GM12878 (cell line): ENCODE data around the gene LRRK1. TPM values are rescaled to one million over a fixed set of nuclear protein-coding genes. Genes with fewer than 3 reads are reported as not detected.

ENCODE experiments used
- ATAC-seq: fragments of 200-7000 bp; cut with Tn5 transposase; 3 replicates; pipeline ENCODE4 v1.9.1; 2020; ENCODE audit warnings: mild to moderate bottlenecking, moderate library complexity
- BruUV-seq: library from RNA; stranded (reverse); fragments of 400-500 nt; replicated peaks from 2 replicates; lab custom pipeline; 2021; lab: Mats Ljungman, UMichigan
- CTCF ChIA-PET: fragments of 300-600 bp; sonication (Branson Sonifier 250); formaldehyde crosslinking; extraction: SDS; loops from one replicate; lab custom pipeline; 2021; ENCODE audit warnings: inconsistent platforms; lab: Yijun Ruan, JAX
- POLR2A ChIA-PET: fragments of 350-600 bp; formaldehyde crosslinking; extraction: SDS; loops from one replicate; lab custom pipeline; 2021; ENCODE audit warnings: inconsistent platforms; lab: Charles Lee
- RAD21 ChIA-PET: fragments of 300-600 bp; sonication (Branson Sonifier 250); formaldehyde crosslinking; loops from one replicate; lab custom pipeline; 2023; ENCODE audit warnings: antibody characterized with exemption; ENCODE audit not compliant: unreplicated experiment; lab: Charles Lee
- SMC1A ChIA-PET: fragments of 300-600 bp; sonication (Branson Sonifier 250); formaldehyde crosslinking; loops from one replicate; lab custom pipeline; 2023; ENCODE audit not compliant: unreplicated experiment, uncharacterized antibody; lab: Charles Lee
- DNase-seq: peaks from one replicate; pipeline ENCODE4 v3.0.0-alpha.2; 2011; ENCODE audit warnings: low read depth, low spot score
- FAIRE-seq: peaks from 3 replicates; lab custom pipeline; 2011; peaks lifted over from hg19 to GRCh38; lab: Jason Lieb, UNC
- H2AFZ ChIP-seq: 2 replicates; pipeline ENCODE4 v1.6.0; 2011; ENCODE audit warnings: low read depth, low read length, control low read depth; ENCODE audit not compliant: control insufficient read depth
- H3K27ac ChIP-seq: 2 replicates; pipeline ENCODE4 v1.5.1; 2011; ENCODE audit warnings: control low read depth; ENCODE audit not compliant: control insufficient read depth, insufficient read depth
- H3K27me3 ChIP-seq, 2 experiments: replicated peaks in 1 of 2; 2 replicates each; pipeline versions ENCODE4 v1.6.0 to v1.6.1; 2011; ENCODE audit warnings: low read length in 1 of 2; ENCODE audit not compliant: control insufficient read depth in 2 of 2, insufficient read depth in 2 of 2
- H3K36me3 ChIP-seq, 2 experiments: 2 replicates each; pipeline ENCODE4 v1.5.1; 2011; ENCODE audit warnings: low read length in 1 of 2; ENCODE audit not compliant: control insufficient read depth in 2 of 2, insufficient read depth in 2 of 2
- H3K4me1 ChIP-seq: 2 replicates; pipeline ENCODE4 v1.6.1; 2011; ENCODE audit warnings: mild to moderate bottlenecking, low read length, moderate library complexity, mixed read lengths; ENCODE audit not compliant: control insufficient read depth, insufficient read depth
- H3K4me2 ChIP-seq: 2 replicates; pipeline ENCODE4 v1.6.0; 2011; ENCODE audit warnings: control low read depth; ENCODE audit not compliant: control insufficient read depth, insufficient read depth
- H3K4me3 ChIP-seq: fragments of 200-600 bp; sonication (generic); 2 replicates; pipeline ENCODE4 v1.5.1; 2016
- H3K79me2 ChIP-seq: 2 replicates; pipeline ENCODE4 v1.6.0; 2011; ENCODE audit warnings: low read length; ENCODE audit not compliant: control insufficient read depth, insufficient read depth
- H3K9ac ChIP-seq: 2 replicates; pipeline ENCODE4 v1.8.0; 2011; ENCODE audit warnings: low read length, control low read depth, mixed read lengths; ENCODE audit not compliant: control insufficient read depth, insufficient read depth
- H3K9me3 ChIP-seq: replicated peaks from 3 replicates; pipeline ENCODE4 v1.5.1; 2011; ENCODE audit warnings: mild to moderate bottlenecking, low read length; ENCODE audit not compliant: control insufficient read depth, insufficient read depth
- H4K20me1 ChIP-seq: 2 replicates; pipeline ENCODE4 v1.6.0; 2011; ENCODE audit not compliant: control insufficient read depth, insufficient read depth
- CBX5 ChIP-seq: sonication (generic); IDR thresholded peaks from 2 replicates; pipeline ENCODE4 v1.6.1; 2016; ENCODE audit warnings: low read depth, moderate library complexity, mild to moderate bottlenecking, inconsistent platforms
- DPF2 ChIP-seq: fragments of 450-650 bp; IDR thresholded peaks from 2 replicates; pipeline ENCODE4 v1.6.1; 2017; ENCODE audit warnings: mild to moderate bottlenecking
- ESRRA ChIP-seq: IDR thresholded peaks from 2 replicates; pipeline ENCODE4 v1.6.1; 2012; ENCODE audit warnings: mild to moderate bottlenecking, low read length, improper control_type of control experiment
- EZH2 ChIP-seq: IDR thresholded peaks from 2 replicates; pipeline ENCODE4 v1.6.1; 2012; ENCODE audit warnings: low read depth, mild to moderate bottlenecking, control low read depth, inconsistent platforms, low read length, borderline replicate concordance; ENCODE audit not compliant: control insufficient read depth
- GATAD2B ChIP-seq: fragments of 450-650 bp; conservative IDR thresholded peaks from 2 replicates; pipeline ENCODE4 v1.6.1; 2017; ENCODE audit warnings: low read depth, mild to moderate bottlenecking, moderate library complexity
- MYB ChIP-seq: fragments of 150-350 bp; IDR thresholded peaks from 2 replicates; pipeline ENCODE4 v1.6.1; 2014; ENCODE audit warnings: mild to moderate bottlenecking, low read depth, low read length, borderline replicate concordance
- SIX5 ChIP-seq: IDR thresholded peaks from 2 replicates; pipeline ENCODE4 v1.6.1; 2011; ENCODE audit warnings: mild to moderate bottlenecking, low read depth, low read length, moderate library complexity; ENCODE audit not compliant: severe bottlenecking
- SMARCA5 ChIP-seq: fragments of 450-650 bp; IDR thresholded peaks from 2 replicates; pipeline ENCODE4 v1.6.1; 2017; ENCODE audit warnings: mild to moderate bottlenecking
- SP1 ChIP-seq: IDR thresholded peaks from one replicate; pipeline ENCODE4 v1.6.1; 2011; ENCODE audit warnings: low read depth, low read length
- SREBF2 ChIP-seq: IDR thresholded peaks from 2 replicates; pipeline ENCODE4 v1.6.1; 2012; ENCODE audit warnings: mild to moderate bottlenecking, low read length
- TAF1 ChIP-seq: IDR thresholded peaks from 2 replicates; pipeline ENCODE4 v1.6.1; 2011; ENCODE audit warnings: mild to moderate bottlenecking, low read depth, low read length, borderline replicate concordance
- ZNF687 ChIP-seq: fragments of 450-650 bp; IDR thresholded peaks from 2 replicates; pipeline ENCODE4 v1.6.1; 2017; ENCODE audit warnings: mild to moderate bottlenecking, moderate library complexity
- WGBS: methylation state at CpG from one replicate; pipeline ENCODE4 v1.1.6; 2016; ENCODE audit warnings: low lambda C conversion rate; ENCODE audit not compliant: insufficient replicate concordance, insufficient coverage; ENCODE audit errors: missing lambda C conversion rate; 5-methylcytosine and 5-hydroxymethylcytosine counted together
- in situ Hi-C: fragments of 300-500 bp; cut with MboI; formaldehyde crosslinking; loops from 9 replicates; pipeline ENCODE4 v1.14.3; 2018; ENCODE audit warnings: mixed read lengths
- intact Hi-C: fragments of 100-400 bp; cut with micrococcal nuclease; formaldehyde crosslinking; loops from one replicate; pipeline ENCODE4 v1.14.2; 2022; ENCODE audit not compliant: unreplicated experiment
- polyA plus RNA-seq, 11 experiments: library from polyadenylated mRNA; depleted of rRNA in 4 of 11; unstranded in 6 of 11; stranded (reverse) in 5 of 11; fragments of >200 nt; fragmentation: Nextera tagmentation in 4 of 11; fragmentation: Illumina TruSeq in 1 of 11; extraction: Ambion mirVana in 4 of 11; extraction: Trizol in 1 of 11; gene quantifications; 1 replicate in 1 of 11; 2 replicates in 10 of 11; pipeline versions ENCODE4 v1.2.1 to v1.2.3, GENCODE V29; 2011 to 2016; ENCODE audit warnings: inconsistent platforms in 2 of 11, missing spikeins in 2 of 11, low read depth in 1 of 11
- total RNA-seq, 4 experiments: library from RNA; depleted of rRNA in 3 of 4; stranded (reverse); fragments of >200 nt in 3 of 4; fragmentation: Illumina TruSeq in 1 of 4; extraction: Trizol in 1 of 4; gene quantifications; 2 replicates each; pipeline versions ENCODE4 v1.2.1 to v1.2.3, GENCODE V29; 2013 to 2021
- TF ChIP-seq, protein P1 (sequence below): fragments of 450-650 bp; formaldehyde crosslinking; IDR thresholded peaks from 2 replicates; pipeline ENCODE4 v1.4.0; 2020; ENCODE audit warnings: mild to moderate bottlenecking, moderate library complexity

Gene LRRK1
- total and polyA plus RNA-seq, 10 of the 15 experiments (the other 5 are each of a cell fraction or from before 2014, with no cell fraction given) = 2.2 to 58.3 (median 17.9) TPM

DNA sequence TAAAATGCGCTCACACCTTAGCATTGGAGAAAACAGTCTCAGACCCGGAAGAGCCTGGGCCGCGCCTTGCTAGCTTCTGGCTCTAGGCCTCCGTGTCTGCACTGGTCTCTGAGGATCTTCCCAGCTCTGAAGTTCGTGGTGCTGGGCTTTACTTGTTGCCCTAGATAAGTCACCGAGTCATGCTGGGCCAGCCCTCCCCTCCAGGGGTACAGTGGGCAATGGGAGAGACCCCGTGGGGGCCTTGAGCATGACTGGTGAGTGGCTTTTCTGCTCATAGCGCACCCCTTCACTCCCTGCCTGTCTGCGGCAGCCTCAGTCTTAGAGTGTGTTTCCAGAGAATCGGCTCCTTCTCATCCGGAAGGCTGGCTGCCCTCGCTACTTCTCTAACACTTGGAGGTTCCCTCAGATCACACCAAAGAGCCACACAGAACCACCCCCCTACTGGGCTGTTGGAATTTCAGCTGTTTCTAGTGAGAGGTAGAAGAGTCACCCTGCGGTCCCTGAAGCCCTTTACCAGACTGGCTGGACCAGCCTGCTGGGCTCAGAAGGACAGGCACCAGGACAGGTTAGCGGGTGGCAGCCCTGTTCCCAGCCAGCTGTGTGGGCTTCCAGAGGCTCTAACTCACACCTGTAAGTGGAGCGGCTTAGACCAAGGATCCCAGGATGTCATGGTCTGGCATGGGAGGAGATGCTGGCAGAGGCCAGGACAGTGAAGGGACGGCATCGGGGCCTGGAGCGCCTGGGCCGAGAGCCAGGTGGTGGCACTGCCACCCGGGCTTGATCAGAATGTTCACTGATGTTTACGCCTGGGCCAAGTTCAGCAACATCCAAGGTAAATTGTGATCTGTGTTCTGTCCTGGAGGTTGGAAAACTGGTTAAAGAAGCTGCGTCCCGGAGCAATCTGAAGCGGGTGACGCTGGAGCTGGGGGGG is 21.7 kb upstream of the LRRK1 start:
- WGBS = 68% methylated on average over 25 of the region's 26 CpGs
- TF ChIP-seq EZH2 (no peak), CBX5 (no peak), TAF1 (no peak), ZNF687 (no peak), SREBF2 (no peak), DPF2 (no peak), SP1 (no peak), SMARCA5 (no peak), SIX5 (no peak), ESRRA (no peak), MYB (no peak), GATAD2B (no peak)
- TF ChIP-seq, protein P1, sequence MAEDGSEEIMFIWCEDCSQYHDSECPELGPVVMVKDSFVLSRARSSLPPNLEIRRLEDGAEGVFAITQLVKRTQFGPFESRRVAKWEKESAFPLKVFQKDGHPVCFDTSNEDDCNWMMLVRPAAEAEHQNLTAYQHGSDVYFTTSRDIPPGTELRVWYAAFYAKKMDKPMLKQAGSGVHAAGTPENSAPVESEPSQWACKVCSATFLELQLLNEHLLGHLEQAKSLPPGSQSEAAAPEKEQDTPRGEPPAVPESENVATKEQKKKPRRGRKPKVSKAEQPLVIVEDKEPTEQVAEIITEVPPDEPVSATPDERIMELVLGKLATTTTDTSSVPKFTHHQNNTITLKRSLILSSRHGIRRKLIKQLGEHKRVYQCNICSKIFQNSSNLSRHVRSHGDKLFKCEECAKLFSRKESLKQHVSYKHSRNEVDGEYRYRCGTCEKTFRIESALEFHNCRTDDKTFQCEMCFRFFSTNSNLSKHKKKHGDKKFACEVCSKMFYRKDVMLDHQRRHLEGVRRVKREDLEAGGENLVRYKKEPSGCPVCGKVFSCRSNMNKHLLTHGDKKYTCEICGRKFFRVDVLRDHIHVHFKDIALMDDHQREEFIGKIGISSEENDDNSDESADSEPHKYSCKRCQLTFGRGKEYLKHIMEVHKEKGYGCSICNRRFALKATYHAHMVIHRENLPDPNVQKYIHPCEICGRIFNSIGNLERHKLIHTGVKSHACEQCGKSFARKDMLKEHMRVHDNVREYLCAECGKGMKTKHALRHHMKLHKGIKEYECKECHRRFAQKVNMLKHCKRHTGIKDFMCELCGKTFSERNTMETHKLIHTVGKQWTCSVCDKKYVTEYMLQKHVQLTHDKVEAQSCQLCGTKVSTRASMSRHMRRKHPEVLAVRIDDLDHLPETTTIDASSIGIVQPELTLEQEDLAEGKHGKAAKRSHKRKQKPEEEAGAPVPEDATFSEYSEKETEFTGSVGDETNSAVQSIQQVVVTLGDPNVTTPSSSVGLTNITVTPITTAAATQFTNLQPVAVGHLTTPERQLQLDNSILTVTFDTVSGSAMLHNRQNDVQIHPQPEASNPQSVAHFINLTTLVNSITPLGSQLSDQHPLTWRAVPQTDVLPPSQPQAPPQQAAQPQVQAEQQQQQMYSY (CRISPR knock-in tag) = no peak
- no peak overlapping the region for H3K9ac ChIP-seq
- ChIA-PET CTCF (interaction anchor here (1.2 to 1.7 kb wide), 2 partner anchors 110 to 111 kb away, joined by 4 read pairs; no protein-coding TSS in a partner anchor), RAD21 (no interaction called here), SMC1A (no interaction called here), POLR2A (no interaction called here)
- ATAC-seq (no peak), FAIRE-seq (no peak), DNase-seq (no peak)
- H3K4me1 ChIP-seq = no peaks in the 10 kb centered on the region
- no TSS peak for BruUV-seq
- no peaks in the 10 kb centered on the region for H3K36me3 ChIP-seq
- no peaks in the 10 kb centered on the region for H3K9me3 ChIP-seq
- peaks cover 0 to 1% of the 10 kb centered on the region in 2 experiments; a peak in 1 of 4 replicates for H3K27me3 ChIP-seq
- H3K4me2 ChIP-seq = no peak overlapping the region
- H3K4me3 ChIP-seq = no peak overlapping the region
- intact Hi-C loops (no loop called here), in situ Hi-C loops (no loop called here)
- H3K27ac ChIP-seq = no peak overlapping the region
- H2AFZ ChIP-seq = no peak overlapping the region
- H4K20me1 ChIP-seq = no peaks in the 10 kb centered on the region
- H3K79me2 ChIP-seq = no peaks in the 10 kb centered on the region
